PC-3 (cell line): ENCODE measurements around the gene OR13J1. TPM values are rescaled to one million over a fixed set of nuclear protein-coding genes. Genes with fewer than 3 reads are reported as not detected.

Source experiments
- ATAC-seq: fragments of 200-7000 bp; cut with Tn5 transposase; 2 replicates; pipeline ENCODE4 v1.9.1; 2020; ENCODE audit warnings: mild to moderate bottlenecking, moderate library complexity
- BruUV-seq: library from RNA; stranded (reverse); fragments of 400-500 nt; replicated peaks from 2 replicates; lab custom pipeline; 2021; lab: Mats Ljungman, UMichigan
- CTCF ChIA-PET: fragments of 300-600 bp; sonication (Branson Sonifier 250); formaldehyde crosslinking; loops from one replicate; lab custom pipeline; 2022; ENCODE audit warnings: antibody characterized with exemption; lab: Charles Lee
- POLR2A ChIA-PET: fragments of 300-600 bp; sonication (Branson Sonifier 250); formaldehyde crosslinking; loops from one replicate; lab custom pipeline; 2022; ENCODE audit warnings: antibody characterized with exemption; ENCODE audit not compliant: unreplicated experiment; lab: Charles Lee
- DNase-seq: peaks from one replicate; pipeline ENCODE4 v3.0.0-alpha.2; 2015
- H2AFZ ChIP-seq: fragments of 300-600 bp; sonication (generic); 2 replicates; pipeline ENCODE4 v1.6.0; 2016; ENCODE audit warnings: antibody characterized with exemption, low read length
- H3F3A ChIP-seq: fragments of 300-600 bp; sonication (generic); one replicate; pipeline ENCODE4 v1.6.0; 2017; ENCODE audit warnings: antibody characterized with exemption, low read length, control low read depth, mild to moderate bottlenecking; ENCODE audit not compliant: unreplicated experiment
- H3K27ac ChIP-seq: fragments of 300-600 bp; sonication (generic); 2 replicates; pipeline ENCODE4 v1.5.1; 2016; ENCODE audit warnings: mild to moderate bottlenecking, low read length
- H3K27me3 ChIP-seq: fragments of 300-600 bp; sonication (generic); 2 replicates; pipeline ENCODE4 v1.6.1; 2016; ENCODE audit warnings: low read length, mixed read lengths
- H3K36me3 ChIP-seq: fragments of 300-600 bp; sonication (generic); 2 replicates; pipeline ENCODE4 v1.6.1; 2016; ENCODE audit warnings: low read depth, mixed run types, low read length, mixed read lengths
- H3K4me1 ChIP-seq: fragments of 300-600 bp; sonication (generic); 2 replicates; pipeline ENCODE4 v1.5.1; 2016; ENCODE audit warnings: low read length; ENCODE audit not compliant: insufficient read depth
- H3K4me2 ChIP-seq: fragments of 300-600 bp; sonication (generic); 2 replicates; pipeline ENCODE4 v1.6.0; 2016; ENCODE audit warnings: low read length
- H3K4me3 ChIP-seq: fragments of 300-600 bp; sonication (generic); 2 replicates; pipeline ENCODE4 v1.5.1; 2016; ENCODE audit warnings: mild to moderate bottlenecking, low read length, mixed read lengths
- H3K79me2 ChIP-seq: fragments of 300-600 bp; sonication (generic); 2 replicates; pipeline ENCODE4 v1.6.1; 2017; ENCODE audit warnings: low read length, mixed read lengths
- H3K9ac ChIP-seq: fragments of 300-600 bp; sonication (generic); 2 replicates; pipeline ENCODE4 v1.6.0; 2016; ENCODE audit warnings: mild to moderate bottlenecking, low read length
- H3K9me2 ChIP-seq: fragments of 300-600 bp; sonication (generic); replicated peaks from 2 replicates; pipeline ENCODE4 v1.6.1; 2016; ENCODE audit warnings: mixed run types, low read length, mixed read lengths
- H3K9me3 ChIP-seq: fragments of 300-600 bp; sonication (generic); 2 replicates; pipeline ENCODE4 v1.6.1; 2016; ENCODE audit warnings: low read length, mixed read lengths
- H4K20me1 ChIP-seq: fragments of 300-600 bp; sonication (generic); 2 replicates; pipeline ENCODE4 v1.6.1; 2016; ENCODE audit warnings: low read length, mixed read lengths
- CTCF ChIP-seq: fragments of 300-600 bp; sonication (generic); conservative IDR thresholded peaks from 2 replicates; pipeline ENCODE4 v1.5.1; 2017; ENCODE audit warnings: antibody characterized with exemption, low read depth, mild to moderate bottlenecking, low read length
- EZH2 ChIP-seq: fragments of 300-600 bp; sonication (generic); IDR thresholded peaks from one replicate; pipeline ENCODE4 v1.6.1; 2017; ENCODE audit warnings: antibody characterized with exemption, mild to moderate bottlenecking, low read length; ENCODE audit not compliant: unreplicated experiment
- EZH2phosphoT487 ChIP-seq: fragments of 300-600 bp; sonication (generic); IDR thresholded peaks from 2 replicates; pipeline ENCODE4 v1.6.1; 2018; ENCODE audit warnings: mild to moderate bottlenecking, antibody characterized with exemption, low read length, borderline replicate concordance
- intact Hi-C: fragments of 100-400 bp; cut with micrococcal nuclease; formaldehyde crosslinking; loops from 2 replicates; pipeline ENCODE4 v1.9.0; 2023
- total RNA-seq: library from RNA; depleted of rRNA; stranded (reverse); fragments of >200 nt; gene quantifications from 2 replicates; pipeline ENCODE4 v1.2.3, GENCODE V29; 2014

The OR13J1 gene
- total RNA-seq, 1 experiment from 2014 or later = not detected

- H3K27ac ChIP-seq = peak overlapping the region; percentile 90
- intact Hi-C loops = no loop called here
- no peak for ATAC-seq
- H4K20me1 ChIP-seq = no peaks in the 10 kb centered on the region
- no peaks in the 10 kb centered on the region for H3K9me3 ChIP-seq
- no peak overlapping the region; the same call in 1 of the 2 replicates for H2AFZ ChIP-seq
- ChIA-PET CTCF (interaction anchor here (1.4 kb wide), 1 partner anchor 44 kb away, joined by 4 read pairs; no protein-coding TSS in a partner anchor), POLR2A (no interaction called here)
- no TSS peak for BruUV-seq
- no peaks in the 10 kb centered on the region for H3K27me3 ChIP-seq
- no peaks in the 10 kb centered on the region for H3K9me2 ChIP-seq
- no peaks in the 10 kb centered on the region for H3K36me3 ChIP-seq
- H3K4me1 ChIP-seq = peaks cover 38% of the 10 kb centered on the region
- no peak for DNase-seq
- no peak for TF ChIP-seq EZH2
- no peak for TF ChIP-seq EZH2phosphoT487
- TF ChIP-seq CTCF = no peak
- peak overlapping the region; percentile 76 for H3K4me2 ChIP-seq
- H3F3A ChIP-seq = no peaks in the 10 kb centered on the region
- H3K9ac ChIP-seq = 0 out of 2 replicates have a peak overlapping the region, but pooled peaks have one; percentile 41
- H3K4me3 ChIP-seq = no peak overlapping the region
- H3K79me2 ChIP-seq = no peaks in the 10 kb centered on the region
These were observed 35.7 kb downstream of the OR13J1 start for GRCh38 chr9:35834260-35835215.

- H3K27me3 ChIP-seq = no peaks in the 10 kb centered on the region
- TSS peak; percentile 29 for BruUV-seq
- no peaks in the 10 kb centered on the region for H4K20me1 ChIP-seq
- 0 out of 2 replicates have a peak overlapping the region, but pooled peaks have one; percentile 43 for H2AFZ ChIP-seq
- H3K4me1 ChIP-seq = peaks cover 40% of the 10 kb centered on the region
- H3K9me2 ChIP-seq = no peaks in the 10 kb centered on the region
- H3K9me3 ChIP-seq = no peaks in the 10 kb centered on the region
- no peak overlapping the region for H3K4me3 ChIP-seq
- ChIA-PET POLR2A (no interaction called here), CTCF (interaction anchor here (0.5 to 1.4 kb wide), 2 partner anchors 10 to 43 kb away, joined by 3 to 4 read pairs; no protein-coding TSS in a partner anchor)
- intact Hi-C loops = no loop called here
- peak overlapping the region; percentile 90 for H3K27ac ChIP-seq
- TF ChIP-seq EZH2 = no peak
- H3K36me3 ChIP-seq = no peaks in the 10 kb centered on the region
- ATAC-seq = no peak
- peak; percentile 28 for DNase-seq
- no peaks in the 10 kb centered on the region for H3K79me2 ChIP-seq
- no peak overlapping the region for H3K9ac ChIP-seq
- H3F3A ChIP-seq = no peaks in the 10 kb centered on the region
- H3K4me2 ChIP-seq = peak overlapping the region; percentile 76
These were observed 37.4 kb downstream of the OR13J1 start for GRCh38 chr9:35832814-35833213.

- H3K4me1 ChIP-seq = peaks cover 40% of the 10 kb centered on the region
- ChIA-PET CTCF (no interaction called here), POLR2A (no interaction called here)
- H3K4me3 ChIP-seq = no peak overlapping the region
- H4K20me1 ChIP-seq = no peaks in the 10 kb centered on the region
- H3K27ac ChIP-seq = no peak overlapping the region
- no peak overlapping the region for H3K9ac ChIP-seq
- H3K36me3 ChIP-seq = no peaks in the 10 kb centered on the region
- no peaks in the 10 kb centered on the region for H3K27me3 ChIP-seq
- no peaks in the 10 kb centered on the region for H3K9me3 ChIP-seq
- no peaks in the 10 kb centered on the region for H3K9me2 ChIP-seq
- TF ChIP-seq EZH2phosphoT487 (no peak), EZH2 (no peak)
- no peaks in the 10 kb centered on the region for H3K79me2 ChIP-seq
- no peak overlapping the region for H2AFZ ChIP-seq
- no peak overlapping the region for H3K4me2 ChIP-seq
- no peaks in the 10 kb centered on the region for H3F3A ChIP-seq
- BruUV-seq = no TSS peak
- DNase-seq = no peak
- intact Hi-C loops = no loop called here
- no peak for ATAC-seq
These were observed 39.2 kb downstream of the OR13J1 start for GRCh38 chr9:35831040-35831439.
